ENCODE data around the gene UBL7. TPM values are rescaled to one million over a fixed set of nuclear protein-coding genes. Genes with fewer than 3 reads are reported as not detected.

Gene UBL7
- total RNA-seq, 2 experiments from 2014 or later, result 56.6 to 56.8 TPM

DNA sequence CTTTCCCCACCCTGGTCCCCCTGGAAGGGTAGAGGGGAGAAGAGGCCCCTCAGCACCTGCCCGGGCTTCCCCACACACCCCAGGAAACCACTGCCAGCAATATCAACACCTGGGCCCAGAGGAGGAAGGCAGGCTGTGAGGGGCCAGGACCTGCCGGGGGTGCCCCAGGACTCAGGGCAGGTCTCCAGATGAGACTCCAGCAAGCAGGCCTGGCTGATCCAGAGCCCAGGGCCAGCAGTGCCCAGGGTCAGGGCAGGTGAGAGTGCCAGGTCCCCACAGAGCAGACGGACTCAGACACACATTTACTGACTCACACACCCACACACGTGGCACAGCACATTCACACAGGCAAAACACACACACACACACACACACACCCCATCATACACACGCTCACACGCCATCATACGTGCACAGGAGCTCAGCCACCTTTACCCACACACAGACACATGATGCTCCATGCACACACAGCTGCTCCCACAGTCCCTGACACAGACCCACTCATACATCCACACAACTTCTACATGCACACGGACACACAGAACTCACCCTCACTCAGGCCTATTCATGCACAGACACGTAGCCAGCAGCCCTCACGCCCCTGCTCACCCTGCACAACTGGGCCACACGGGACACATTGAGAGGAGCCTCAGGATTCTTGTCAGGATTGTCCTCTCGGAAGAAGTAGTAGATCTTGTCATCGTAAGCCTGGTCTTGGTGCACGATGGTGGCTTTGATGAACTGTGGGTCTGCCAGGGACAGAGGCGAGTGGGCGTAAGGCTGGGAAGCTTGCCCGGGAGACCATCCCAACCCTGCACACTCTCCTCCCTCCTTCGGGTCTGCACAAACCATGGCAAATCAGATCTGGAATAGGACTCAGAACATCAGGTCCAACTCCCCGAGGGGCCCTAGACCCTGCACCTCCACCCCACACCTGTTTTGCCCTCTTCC, 44.7 kb downstream of the UBL7 start:
- no peaks in the 10 kb centered on the region for H3K9me3 Mint-ChIP-seq
- no peaks in the 10 kb centered on the region for H3K27me3 Mint-ChIP-seq
- peak overlapping the region; percentile 49 for H3K27ac Mint-ChIP-seq
- no peak for DNase-seq
- H3K36me3 Mint-ChIP-seq, result peaks cover 40% of the 10 kb centered on the region
- H3K4me3 Mint-ChIP-seq, result no peak overlapping the region
- H3K4me1 Mint-ChIP-seq, result peaks cover 31% of the 10 kb centered on the region

DNA sequence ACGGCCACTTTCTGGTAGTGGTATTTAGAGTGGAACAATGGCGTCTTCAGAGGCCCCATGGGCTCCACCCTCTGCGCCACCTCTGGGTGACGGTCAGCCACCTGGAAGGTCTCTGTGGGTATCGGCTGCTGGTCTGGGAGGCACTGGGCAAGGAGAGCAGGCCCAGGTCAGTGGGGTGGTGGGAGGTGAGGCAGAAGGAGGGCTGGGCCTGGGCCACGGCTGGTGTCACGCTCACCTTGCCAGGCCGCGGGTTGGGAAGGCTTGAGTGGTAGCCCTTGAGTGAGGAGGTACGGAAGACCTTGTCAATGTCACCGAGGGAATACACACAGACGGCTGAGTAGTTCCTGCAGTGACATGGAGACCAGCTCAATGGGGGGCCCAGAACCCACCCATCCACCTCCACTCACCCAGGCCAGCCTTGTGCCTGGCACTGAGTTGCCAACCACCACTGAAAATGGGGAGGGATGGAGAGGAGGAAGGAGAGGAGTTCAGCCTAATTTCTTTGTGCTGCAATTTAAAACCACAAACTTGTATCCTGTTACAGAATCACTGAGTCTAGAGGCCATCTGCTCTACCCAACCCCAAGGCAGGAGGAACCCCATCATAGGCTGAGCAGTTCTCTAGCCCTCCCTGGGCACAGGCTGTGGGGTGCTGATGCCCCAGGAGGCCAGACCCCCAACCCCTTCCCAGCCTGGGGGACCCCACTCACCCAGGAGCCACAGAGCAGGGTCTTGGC, 46.2 kb downstream of the UBL7 start:
- Mint-ChIP-seq H3K9me3 (no peaks in the 10 kb centered on the region), H3K36me3 (peaks cover 37% of the 10 kb centered on the region), H3K27me3 (no peaks in the 10 kb centered on the region), H3K4me3 (no peak overlapping the region), H3K4me1 (peaks cover 18% of the 10 kb centered on the region), H3K27ac (peak overlapping the region; percentile 3)
- DNase-seq, result no peak

DNA sequence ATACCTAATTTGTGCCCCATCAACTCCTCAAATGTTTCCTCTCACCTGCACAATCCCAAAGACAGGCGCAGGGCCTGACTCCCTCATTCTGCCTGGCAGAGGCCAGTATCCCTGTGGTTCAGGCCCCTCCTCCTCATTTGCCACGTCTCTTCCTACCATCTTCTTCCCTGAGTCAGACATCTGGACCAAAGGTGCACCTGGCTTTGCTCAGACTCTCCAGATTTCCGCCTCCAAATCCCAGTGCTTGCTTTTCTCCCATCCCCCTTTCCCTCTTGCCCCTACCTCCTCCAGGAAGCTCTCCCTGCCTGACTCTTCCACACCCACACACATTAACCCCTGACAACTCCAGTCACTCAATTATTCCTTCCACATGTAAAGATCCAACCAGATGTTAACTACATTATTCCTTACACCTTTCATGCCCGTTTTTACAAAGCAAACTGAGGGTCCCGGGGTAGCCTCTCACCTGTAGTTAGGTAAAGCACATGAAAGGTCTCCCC, 46.8 kb downstream of the UBL7 start:
- peaks cover 37% of the 10 kb centered on the region for H3K36me3 Mint-ChIP-seq

DNA sequence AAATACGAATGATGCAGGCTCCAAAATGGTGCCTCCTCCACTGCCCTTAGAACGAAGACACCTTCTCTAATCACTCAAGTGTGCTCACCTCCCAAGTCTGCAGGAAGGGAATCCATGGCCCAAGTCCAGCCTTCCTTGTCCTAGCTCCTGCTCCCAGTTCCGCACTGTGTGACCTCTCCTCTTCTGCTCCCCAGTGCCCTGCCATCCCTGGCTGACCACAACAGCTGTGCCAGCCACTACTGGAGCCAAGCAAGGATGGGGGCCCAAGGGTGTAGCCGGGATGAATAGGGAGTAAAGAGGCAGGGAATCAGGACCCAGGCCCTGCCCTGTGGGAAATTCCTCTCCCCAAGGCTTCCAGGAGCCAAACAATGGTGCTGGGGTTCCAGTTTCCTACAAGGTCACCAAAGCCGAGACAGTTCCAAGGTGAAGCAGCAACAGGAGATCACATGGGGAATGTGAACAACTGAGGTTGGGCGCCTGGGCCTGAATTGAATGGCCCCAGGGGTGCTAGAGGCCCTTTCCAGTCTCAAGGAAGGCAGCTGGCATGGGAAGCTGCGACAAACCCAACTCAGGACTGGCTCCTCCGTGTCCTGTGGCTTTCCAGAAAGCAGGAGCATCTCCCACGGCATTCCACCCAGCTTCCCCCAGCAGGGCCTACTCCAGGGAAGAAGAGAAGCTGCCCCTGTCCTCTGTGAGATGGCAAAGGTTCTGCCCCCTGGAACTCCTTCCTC, 47.4 kb downstream of the UBL7 start:
- Mint-ChIP-seq H3K27me3 (no peaks in the 10 kb centered on the region), H3K9me3 (no peaks in the 10 kb centered on the region), H3K36me3 (peaks cover 37% of the 10 kb centered on the region), H3K27ac (peak overlapping the region; percentile 63), H3K4me3 (no peak overlapping the region), H3K4me1 (peaks cover 12% of the 10 kb centered on the region)
- no peak for DNase-seq

More for the DNA sequence above, 46.8 kb downstream of the UBL7 start:
- no peaks in the 10 kb centered on the region for H3K27me3 Mint-ChIP-seq
- peaks cover 15% of the 10 kb centered on the region for H3K4me1 Mint-ChIP-seq
- H3K4me3 Mint-ChIP-seq, result no peak overlapping the region
- no peaks in the 10 kb centered on the region for H3K9me3 Mint-ChIP-seq
- H3K27ac Mint-ChIP-seq, result no peak overlapping the region
- DNase-seq, result no peak

DNA sequence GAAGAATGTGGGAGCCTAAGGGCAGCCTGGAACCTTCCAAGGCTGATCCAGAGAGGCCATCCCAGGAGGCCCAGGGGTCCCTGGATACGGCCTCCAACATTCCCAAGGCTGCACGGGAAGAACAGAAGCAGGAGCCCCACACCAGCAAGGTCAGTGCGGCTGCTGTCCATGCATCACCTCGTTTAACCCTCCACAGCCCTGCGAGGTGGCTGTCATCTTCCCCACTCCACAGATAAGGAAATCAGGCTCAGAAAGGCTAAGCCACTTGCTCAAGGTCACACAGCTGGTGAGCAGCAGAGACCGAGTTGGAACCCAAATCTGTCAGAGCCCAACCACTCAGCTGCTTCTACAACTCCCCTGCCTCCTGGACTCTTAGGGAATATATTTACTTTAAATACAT, 48.8 kb downstream of the UBL7 start:
- Mint-ChIP-seq H3K27ac (no peak overlapping the region), H3K4me3 (no peak overlapping the region), H3K36me3 (peaks cover 30% of the 10 kb centered on the region), H3K4me1 (peaks cover 15% of the 10 kb centered on the region), H3K27me3 (no peaks in the 10 kb centered on the region), H3K9me3 (no peaks in the 10 kb centered on the region)
- no peak for DNase-seq

DNA sequence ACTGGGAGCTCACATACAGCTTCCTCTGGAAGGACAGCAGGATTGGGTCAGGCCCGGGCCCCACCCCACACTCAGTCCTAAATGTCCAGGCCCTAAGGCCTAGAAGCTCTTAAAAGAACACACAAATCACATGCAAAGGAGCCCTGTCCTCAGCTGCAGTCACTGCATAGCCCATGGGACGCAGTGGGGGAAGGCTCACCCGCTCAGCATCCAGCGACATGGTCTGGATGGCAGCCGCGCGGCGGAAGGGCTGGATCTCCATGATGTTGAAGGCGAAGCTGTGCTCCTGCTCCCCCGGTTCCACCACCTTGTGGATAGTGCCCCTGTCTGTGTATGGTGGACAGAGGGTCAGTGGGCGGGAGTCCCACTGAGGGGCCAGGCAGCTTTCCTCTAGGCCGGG, 49.3 kb downstream of the UBL7 start:
- H3K36me3 Mint-ChIP-seq, result peaks cover 28% of the 10 kb centered on the region
- no peak overlapping the region for H3K27ac Mint-ChIP-seq

DNA sequence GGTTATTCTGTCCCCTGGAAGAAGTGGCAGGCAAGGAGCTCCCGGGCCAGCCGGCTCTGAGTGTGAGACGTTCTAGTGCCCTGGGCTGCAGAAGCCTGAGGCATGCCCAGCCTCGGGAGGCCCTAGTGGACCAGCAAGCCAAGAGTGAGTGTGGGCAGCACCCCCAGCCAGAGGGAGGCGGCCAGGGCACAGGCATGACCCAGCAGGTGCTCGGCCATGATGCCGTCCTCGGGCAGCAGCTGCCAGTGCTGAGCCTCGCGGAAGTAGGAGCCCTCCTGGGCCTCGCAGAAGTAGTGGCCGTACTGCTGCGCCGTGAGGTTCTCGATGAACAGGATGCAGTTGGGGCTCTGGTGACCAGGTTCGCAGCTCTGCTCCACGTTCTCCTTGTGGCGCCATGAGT, 50.5 kb downstream of the UBL7 start:
- no peak for DNase-seq
- Mint-ChIP-seq H3K36me3 (peaks cover 19% of the 10 kb centered on the region), H3K4me3 (no peak overlapping the region), H3K4me1 (peaks cover 15% of the 10 kb centered on the region), H3K9me3 (no peaks in the 10 kb centered on the region), H3K27me3 (no peaks in the 10 kb centered on the region), H3K27ac (no peak overlapping the region)

More for the DNA sequence above, 49.3 kb downstream of the UBL7 start:
- H3K9me3 Mint-ChIP-seq, result no peaks in the 10 kb centered on the region
- H3K4me1 Mint-ChIP-seq, result peaks cover 15% of the 10 kb centered on the region
- no peak overlapping the region for H3K4me3 Mint-ChIP-seq
- DNase-seq, result no peak
- H3K27me3 Mint-ChIP-seq, result no peaks in the 10 kb centered on the region

DNA sequence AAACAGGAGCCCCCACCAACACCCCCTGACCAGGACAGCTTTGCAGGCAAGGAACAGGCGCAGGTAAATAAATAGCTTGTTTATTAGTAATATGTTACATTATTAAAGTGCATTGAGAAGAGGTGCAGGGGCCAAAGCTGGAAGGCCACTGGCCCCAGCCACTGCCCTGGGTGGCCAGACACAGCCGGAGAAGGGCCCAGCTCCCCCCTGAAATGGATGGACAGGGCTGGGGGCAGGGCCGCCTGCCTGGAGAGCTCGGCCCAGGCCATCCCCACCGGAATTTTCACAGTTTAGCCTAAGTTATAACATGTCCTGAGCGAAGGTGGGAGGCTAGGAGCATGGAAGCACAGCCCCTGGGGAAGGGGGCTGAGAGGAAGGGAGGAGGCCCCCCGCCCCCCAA, 51.7 kb downstream of the UBL7 start:
- H3K9me3 Mint-ChIP-seq, result no peaks in the 10 kb centered on the region
- no peak overlapping the region for H3K27ac Mint-ChIP-seq
- H3K36me3 Mint-ChIP-seq, result peaks cover 18% of the 10 kb centered on the region
- no peak overlapping the region for H3K4me3 Mint-ChIP-seq
- no peak for DNase-seq
- H3K4me1 Mint-ChIP-seq, result peaks cover 16% of the 10 kb centered on the region
- no peaks in the 10 kb centered on the region for H3K27me3 Mint-ChIP-seq

DNA sequence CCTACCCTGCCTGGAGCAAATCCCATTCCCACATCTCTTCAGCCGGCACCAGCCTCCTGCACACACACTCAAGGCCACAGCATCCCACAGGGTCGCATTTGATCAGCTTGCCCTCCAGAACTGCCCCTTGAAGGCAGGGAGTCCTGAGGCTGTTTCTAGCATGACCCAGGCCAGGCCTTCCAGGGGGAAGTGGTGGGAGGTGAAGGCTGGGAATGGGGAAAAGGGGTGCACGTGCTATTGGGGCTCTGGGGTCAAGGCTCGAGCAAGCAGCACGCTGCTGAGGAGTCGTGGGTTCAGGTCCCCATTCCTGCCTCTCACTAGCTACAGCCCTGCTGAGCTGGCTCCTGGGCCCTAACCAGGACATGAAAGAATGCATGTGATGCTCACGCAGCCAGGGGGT, 52.1 kb downstream of the UBL7 start:
- no peaks in the 10 kb centered on the region for H3K9me3 Mint-ChIP-seq
- no peak for DNase-seq
- H3K36me3 Mint-ChIP-seq, result peaks cover 20% of the 10 kb centered on the region
- H3K4me3 Mint-ChIP-seq, result no peak overlapping the region
- peaks cover 20% of the 10 kb centered on the region for H3K4me1 Mint-ChIP-seq
- H3K27me3 Mint-ChIP-seq, result no peaks in the 10 kb centered on the region
- H3K27ac Mint-ChIP-seq, result peak overlapping the region; percentile 2

DNA sequence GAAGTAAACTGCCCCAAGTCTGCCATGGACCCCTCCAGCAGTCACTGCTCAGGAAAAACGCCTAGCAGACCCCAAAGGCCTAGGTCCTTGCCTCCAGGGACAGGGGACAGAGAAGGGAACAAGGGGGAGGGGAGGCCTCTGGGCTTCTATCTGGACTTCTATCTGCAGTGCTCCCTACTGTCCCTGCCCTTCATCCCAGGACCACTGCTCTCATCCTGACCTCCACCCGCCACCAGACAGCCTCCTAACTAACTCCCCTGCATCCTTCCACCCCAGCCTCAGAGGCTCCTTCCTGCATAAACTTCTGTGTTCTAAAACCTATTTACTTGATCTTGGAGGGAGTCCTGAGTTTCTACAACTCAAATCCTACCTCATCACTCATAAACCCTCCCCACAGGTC, 52.6 kb downstream of the UBL7 start:
- Mint-ChIP-seq H3K27ac (peak overlapping the region; percentile 2), H3K36me3 (peaks cover 20% of the 10 kb centered on the region), H3K9me3 (no peaks in the 10 kb centered on the region), H3K4me1 (peaks cover 24% of the 10 kb centered on the region), H3K27me3 (no peaks in the 10 kb centered on the region), H3K4me3 (no peak overlapping the region)
- DNase-seq, result no peak

DNA sequence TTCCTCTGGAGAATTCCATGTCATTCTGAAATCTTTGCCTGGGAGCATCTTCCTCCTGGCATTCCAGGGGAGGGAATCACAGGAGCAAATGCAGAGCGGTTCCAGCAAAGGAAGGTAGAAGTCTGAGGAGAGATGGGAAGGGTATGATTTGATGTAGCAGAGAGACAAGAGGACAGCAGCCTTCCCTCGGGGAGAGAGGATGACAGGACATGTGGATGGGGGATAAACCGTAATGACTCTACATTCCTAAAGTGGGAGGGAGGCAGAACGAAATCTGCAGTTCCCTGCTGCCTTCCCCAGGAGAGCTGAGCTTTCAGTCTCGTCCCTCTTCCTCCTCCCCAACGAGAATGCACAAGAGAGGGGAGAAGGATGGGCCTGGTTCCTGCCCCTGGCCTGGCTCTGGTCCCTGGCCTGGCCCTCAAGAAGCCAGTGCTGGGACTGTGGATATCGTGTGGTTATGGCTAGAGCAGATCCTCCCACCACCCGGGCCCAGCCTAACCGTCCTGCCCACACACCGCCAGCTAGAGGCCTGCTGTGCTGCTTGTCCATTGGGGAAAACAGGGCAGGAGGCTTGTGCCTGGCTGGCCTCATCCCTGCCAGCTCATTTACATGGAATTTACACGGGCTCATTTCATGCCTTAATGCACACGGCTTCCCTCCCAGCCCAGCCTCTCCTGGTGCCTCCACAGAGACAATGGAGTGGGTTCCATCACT, 53.8 kb downstream of the UBL7 start:
- no peak for DNase-seq
- no peak overlapping the region for H3K4me3 Mint-ChIP-seq
- H3K9me3 Mint-ChIP-seq, result no peaks in the 10 kb centered on the region
- peak overlapping the region; percentile 79 for H3K27ac Mint-ChIP-seq
- H3K27me3 Mint-ChIP-seq, result no peaks in the 10 kb centered on the region
- peaks cover 17% of the 10 kb centered on the region for H3K36me3 Mint-ChIP-seq
- H3K4me1 Mint-ChIP-seq, result peaks cover 37% of the 10 kb centered on the region

DNA sequence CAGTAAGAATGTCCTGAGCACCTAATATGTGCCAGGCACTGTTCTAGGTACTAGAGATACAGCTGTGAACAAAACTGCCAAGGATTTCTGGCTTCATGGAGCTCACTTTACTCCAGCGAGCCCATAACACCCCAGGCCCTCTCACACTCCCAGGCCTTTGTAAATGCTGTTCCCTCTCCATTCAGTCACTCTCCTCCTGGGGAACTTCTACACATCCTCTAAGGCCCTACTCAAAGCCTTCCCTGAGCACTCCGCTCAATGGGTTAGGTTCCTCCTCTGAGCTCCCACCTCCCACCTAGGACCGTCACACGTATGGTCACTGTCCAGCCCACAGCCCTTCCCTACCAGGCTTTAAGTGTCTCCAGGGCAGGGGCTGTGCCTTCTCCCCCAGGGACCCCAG, 54.4 kb downstream of the UBL7 start:
- peaks cover 12% of the 10 kb centered on the region for H3K36me3 Mint-ChIP-seq
- H3K4me3 Mint-ChIP-seq, result no peak overlapping the region
- H3K9me3 Mint-ChIP-seq, result no peaks in the 10 kb centered on the region
- H3K4me1 Mint-ChIP-seq, result peaks cover 43% of the 10 kb centered on the region
- peak overlapping the region; percentile 3 for H3K27ac Mint-ChIP-seq
- no peak for DNase-seq
- no peaks in the 10 kb centered on the region for H3K27me3 Mint-ChIP-seq

DNA sequence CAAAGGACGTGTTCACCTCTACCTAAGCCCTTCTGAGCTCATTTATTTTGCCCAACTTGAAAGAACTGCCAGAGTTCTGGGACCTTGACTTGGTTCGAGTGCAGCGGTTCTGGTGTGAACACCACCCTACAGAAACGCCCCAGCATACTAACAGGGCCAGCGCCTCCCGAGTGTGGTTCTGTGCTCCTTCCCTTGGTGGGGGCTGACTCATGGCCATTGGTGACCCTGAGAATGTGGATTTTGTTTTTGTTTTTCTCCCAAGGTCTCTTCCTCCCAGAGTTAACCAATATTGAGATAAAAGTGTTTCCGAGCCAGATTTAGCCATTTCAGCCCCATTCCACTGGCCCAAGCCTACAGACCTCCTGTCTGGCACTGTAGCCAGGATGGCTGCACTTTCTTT, 55.1 kb downstream of the UBL7 start:
- H3K9me3 Mint-ChIP-seq, result no peaks in the 10 kb centered on the region
- no peak for DNase-seq
- peaks cover 50% of the 10 kb centered on the region for H3K4me1 Mint-ChIP-seq
- H3K36me3 Mint-ChIP-seq, result peaks cover 10% of the 10 kb centered on the region
- H3K27me3 Mint-ChIP-seq, result no peaks in the 10 kb centered on the region
- peak overlapping the region; percentile 21 for H3K27ac Mint-ChIP-seq
- no peak overlapping the region for H3K4me3 Mint-ChIP-seq

DNA sequence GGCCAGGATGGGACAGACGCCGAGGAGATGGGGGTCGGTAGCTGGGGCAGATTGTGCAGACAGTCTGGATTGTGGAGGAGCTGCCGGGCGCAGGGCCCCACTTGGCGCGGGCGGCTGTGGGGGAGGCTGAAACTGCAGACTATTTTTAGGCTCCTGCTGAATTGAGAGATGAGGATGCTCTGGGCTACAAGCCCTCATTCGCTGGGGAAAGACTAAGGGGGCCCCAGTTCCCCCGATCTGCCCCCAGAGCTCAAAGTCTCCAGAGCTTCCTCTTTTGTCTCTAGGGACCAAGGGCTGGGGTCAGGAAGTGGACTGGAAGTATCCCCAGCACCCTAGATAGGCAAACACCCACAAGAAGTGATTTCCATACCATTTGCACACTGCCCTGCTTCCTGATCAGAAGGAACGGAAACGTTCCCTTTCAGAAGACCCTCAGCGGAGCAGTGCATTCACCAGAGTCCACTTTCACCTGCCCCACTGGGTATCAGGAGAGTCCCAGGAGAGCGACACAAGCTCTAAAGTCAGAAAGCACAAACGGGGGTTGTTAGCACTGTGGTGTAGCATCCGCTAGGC, 56.9 kb downstream of the UBL7 start:
- DNase-seq, result peak; percentile 34
- H3K36me3 Mint-ChIP-seq, result peaks cover 10% of the 10 kb centered on the region
- H3K27me3 Mint-ChIP-seq, result no peaks in the 10 kb centered on the region
- H3K27ac Mint-ChIP-seq, result peak overlapping the region; percentile 91
- no peaks in the 10 kb centered on the region for H3K9me3 Mint-ChIP-seq
- peak overlapping the region; percentile 63 for H3K4me3 Mint-ChIP-seq
- H3K4me1 Mint-ChIP-seq, result peaks cover 64% of the 10 kb centered on the region

All from activated naive CD8-positive, alpha-beta T cell treated with anti-CD3 and anti-CD28 coated beads for 36 hours (primary cell).